ENCODE results near the gene FZD7. TPM values are rescaled to one million over a fixed set of nuclear protein-coding genes. Genes with fewer than 3 reads are reported as not detected.

Gene FZD7
- total RNA-seq (1 to 10 TPM; 8.3 to 9.1 TPM), polyA plus RNA-seq (ENCODE audit: insufficient read depth, low read depth, low replicate concordance) (7.1 TPM)
- long read RNA-seq, donor 1, transcript FZD7-201 (1 exons, 3,859 nt), result major isoform, 20 of 20 reads
- long read RNA-seq, donor 1, partial matches to known transcripts, result 0 of 20 reads
- long read RNA-seq, donor 1, other reads (novel, unspliced or antisense), result 0 of 20 reads
- long read RNA-seq, donor 2, transcript FZD7-201 (1 exons, 3,859 nt), result major isoform, 5 of 5 reads
- long read RNA-seq, donor 2, partial matches to known transcripts, result 0 of 5 reads
- long read RNA-seq, donor 2, other reads (novel, unspliced or antisense), result 0 of 5 reads

DNA sequence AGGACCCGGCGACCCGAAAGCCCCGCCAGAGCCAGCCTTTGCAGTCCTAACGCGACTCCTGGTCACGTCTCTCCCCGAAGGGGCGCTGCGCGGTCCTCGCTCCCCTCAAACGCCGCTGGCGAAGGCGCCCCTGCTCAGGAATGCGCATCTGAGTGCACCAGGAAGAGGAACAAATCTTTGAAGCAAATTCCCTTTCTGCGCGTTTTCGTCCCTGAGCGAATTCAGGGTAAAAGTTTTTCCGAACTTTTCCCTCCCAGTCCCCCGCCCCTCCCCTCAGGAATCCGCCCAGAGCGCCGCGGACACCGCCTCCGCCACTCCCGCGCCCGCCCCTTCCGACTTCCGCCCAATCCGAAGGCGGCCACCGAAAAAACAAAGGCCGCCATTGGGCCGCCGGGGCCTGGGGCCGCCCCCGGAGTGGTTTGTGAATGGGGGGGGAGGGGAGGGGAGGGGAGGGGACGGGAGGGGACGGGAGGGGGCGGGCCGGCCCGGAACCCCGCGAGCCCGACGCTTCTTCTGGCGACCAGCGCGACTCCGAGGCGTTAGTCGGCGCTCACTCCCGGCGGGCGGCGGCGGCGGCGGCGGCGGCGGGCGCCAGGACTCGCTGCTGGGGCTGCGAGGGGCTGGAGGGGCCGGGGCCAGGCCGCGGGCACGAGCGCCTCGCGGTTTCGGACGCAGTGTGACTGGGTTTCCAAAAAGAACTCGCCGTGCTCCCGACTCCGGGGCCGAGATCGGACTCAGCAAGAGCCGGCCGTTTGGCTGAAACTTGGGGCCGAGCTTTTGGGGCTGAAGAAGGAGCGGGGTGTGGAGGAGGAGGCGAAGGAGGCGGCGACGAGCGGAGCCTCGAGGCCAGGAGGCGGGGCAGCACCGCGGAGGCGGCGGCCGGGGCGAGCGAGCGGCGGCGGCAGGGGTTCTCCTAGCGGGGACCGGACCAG is at the start of gene FZD7:
FZD7 (plus strand) TSS at position 539 of the 932 bp plus-strand sequence. CDS start 793 bp downstream, outside the sequence.
- no peak for TF ChIP-seq POLR2A (IDR thresholded peaks at IDR 0.05)
- TF ChIP-seq, protein P1, sequence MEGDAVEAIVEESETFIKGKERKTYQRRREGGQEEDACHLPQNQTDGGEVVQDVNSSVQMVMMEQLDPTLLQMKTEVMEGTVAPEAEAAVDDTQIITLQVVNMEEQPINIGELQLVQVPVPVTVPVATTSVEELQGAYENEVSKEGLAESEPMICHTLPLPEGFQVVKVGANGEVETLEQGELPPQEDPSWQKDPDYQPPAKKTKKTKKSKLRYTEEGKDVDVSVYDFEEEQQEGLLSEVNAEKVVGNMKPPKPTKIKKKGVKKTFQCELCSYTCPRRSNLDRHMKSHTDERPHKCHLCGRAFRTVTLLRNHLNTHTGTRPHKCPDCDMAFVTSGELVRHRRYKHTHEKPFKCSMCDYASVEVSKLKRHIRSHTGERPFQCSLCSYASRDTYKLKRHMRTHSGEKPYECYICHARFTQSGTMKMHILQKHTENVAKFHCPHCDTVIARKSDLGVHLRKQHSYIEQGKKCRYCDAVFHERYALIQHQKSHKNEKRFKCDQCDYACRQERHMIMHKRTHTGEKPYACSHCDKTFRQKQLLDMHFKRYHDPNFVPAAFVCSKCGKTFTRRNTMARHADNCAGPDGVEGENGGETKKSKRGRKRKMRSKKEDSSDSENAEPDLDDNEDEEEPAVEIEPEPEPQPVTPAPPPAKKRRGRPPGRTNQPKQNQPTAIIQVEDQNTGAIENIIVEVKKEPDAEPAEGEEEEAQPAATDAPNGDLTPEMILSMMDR (IDR thresholded peaks at IDR 0.05), result no peak
- peak within 1 kb of the TSS; percentile 81 to 95 for H3K27ac ChIP-seq
- H3K27me3 ChIP-seq, result no peaks in the 10 kb centered on the region
- peaks cover 4% of the 10 kb centered on the region for H3K4me1 ChIP-seq
- intact Hi-C loops (cut with DNase I; ENCODE audit: low total_unique reads), result no loop called here
- H3K4me3 ChIP-seq, result peak within 1 kb of the TSS; percentile 70 to 74
- WGBS, 2 donors, result 0 to 1% methylated on average over 55 to 95 of the region's 109 CpGs
- DNase-seq, result peak; percentile 93
- no peaks in the 10 kb centered on the region for H3K36me3 ChIP-seq (ENCODE audit: low read depth, missing control alignments)
- H3K9me3 ChIP-seq, result no peaks in the 10 kb centered on the region

DNA sequence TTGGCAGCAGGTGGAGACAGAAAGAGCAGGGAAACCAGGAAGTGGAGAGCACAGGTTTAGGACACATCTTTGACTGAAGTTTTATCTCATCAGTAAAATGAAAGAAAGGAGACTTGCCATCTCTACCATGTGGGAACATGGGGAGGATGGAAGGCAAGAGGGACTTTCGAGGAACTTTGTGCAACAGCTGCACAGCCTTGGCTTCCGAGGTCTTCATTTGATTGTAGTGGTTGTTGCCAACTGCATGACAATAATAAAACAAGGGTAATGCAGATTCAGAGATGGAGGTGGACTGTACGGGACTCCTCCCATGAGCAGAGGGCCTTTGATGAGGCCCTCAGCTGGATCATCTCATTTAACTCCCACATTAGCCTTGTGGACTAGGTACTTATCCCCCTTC is 49.3 kb upstream of the FZD7 start:
- no peak overlapping the region for H3K27ac ChIP-seq
- WGBS, 2 donors, result 58 to 59% methylated on average over 3 of the region's 3 CpGs

DNA sequence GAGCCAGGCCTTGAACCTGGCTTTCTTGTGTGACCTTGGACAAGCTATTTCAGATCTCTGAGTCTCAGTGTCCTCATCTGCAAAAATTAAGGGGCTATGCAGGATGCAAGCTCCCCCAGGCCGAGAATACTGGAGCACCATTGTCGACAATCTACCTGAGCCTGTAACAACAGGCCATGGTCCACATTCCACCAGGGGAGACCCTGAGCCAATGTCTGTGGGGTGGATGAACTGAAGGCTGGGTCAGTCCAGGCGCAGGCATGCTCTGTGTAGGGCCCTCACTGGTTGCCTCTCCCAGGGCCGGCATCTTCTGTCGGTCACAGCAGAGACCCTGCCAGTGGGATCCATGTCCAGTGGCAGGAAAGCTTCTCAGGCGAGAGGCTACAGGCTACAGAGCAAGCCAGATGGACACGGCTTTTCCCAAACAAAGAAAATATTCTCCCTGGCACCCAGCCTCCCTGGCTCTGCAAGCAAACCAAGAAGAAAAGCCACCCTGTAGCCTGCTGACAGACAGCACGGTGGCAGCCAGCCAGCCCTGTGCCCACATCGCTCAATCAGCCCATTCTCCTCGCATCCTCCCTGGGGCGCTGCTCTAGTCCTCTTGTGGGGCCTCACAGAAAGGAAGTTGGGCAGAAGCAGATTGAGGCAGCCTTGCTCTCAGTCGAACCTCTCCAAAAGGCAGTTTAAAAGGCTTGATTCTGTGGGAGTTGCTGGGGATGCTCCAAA is 48.7 kb upstream of the FZD7 start:
- TF ChIP-seq, protein P1 (IDR thresholded peaks at IDR 0.05), result no peak
- TF ChIP-seq POLR2A (IDR thresholded peaks at IDR 0.05), result no peak
- 51 to 53% methylated on average over 6 to 11 of the region's 12 CpGs for WGBS, 2 donors
- Histone ChIP-seq H3K9me3 (no peaks in the 10 kb centered on the region), H3K4me1 (peaks cover 10% of the 10 kb centered on the region), H3K36me3 (ENCODE audit: low read depth, missing control alignments) (no peaks in the 10 kb centered on the region), H3K27ac (no peak overlapping the region), H3K4me3 (no peak overlapping the region), H3K27me3 (no peaks in the 10 kb centered on the region)
- intact Hi-C loops (cut with DNase I; ENCODE audit: low total_unique reads), result no loop called here
- DNase-seq, result peak; percentile 71

More for the DNA sequence above, 49.3 kb upstream of the FZD7 start:
- TF ChIP-seq, protein P1 (IDR thresholded peaks at IDR 0.05), result no peak
- no peak for TF ChIP-seq POLR2A (IDR thresholded peaks at IDR 0.05)
- H3K36me3 ChIP-seq (ENCODE audit: low read depth, missing control alignments), result no peaks in the 10 kb centered on the region
- H3K4me1 ChIP-seq, result peaks cover 10% of the 10 kb centered on the region
- H3K9me3 ChIP-seq, result no peaks in the 10 kb centered on the region
- H3K4me3 ChIP-seq, result no peak overlapping the region
- no peak for DNase-seq
- intact Hi-C loops (cut with DNase I; ENCODE audit: low total_unique reads), result no loop called here
- no peaks in the 10 kb centered on the region for H3K27me3 ChIP-seq

DNA sequence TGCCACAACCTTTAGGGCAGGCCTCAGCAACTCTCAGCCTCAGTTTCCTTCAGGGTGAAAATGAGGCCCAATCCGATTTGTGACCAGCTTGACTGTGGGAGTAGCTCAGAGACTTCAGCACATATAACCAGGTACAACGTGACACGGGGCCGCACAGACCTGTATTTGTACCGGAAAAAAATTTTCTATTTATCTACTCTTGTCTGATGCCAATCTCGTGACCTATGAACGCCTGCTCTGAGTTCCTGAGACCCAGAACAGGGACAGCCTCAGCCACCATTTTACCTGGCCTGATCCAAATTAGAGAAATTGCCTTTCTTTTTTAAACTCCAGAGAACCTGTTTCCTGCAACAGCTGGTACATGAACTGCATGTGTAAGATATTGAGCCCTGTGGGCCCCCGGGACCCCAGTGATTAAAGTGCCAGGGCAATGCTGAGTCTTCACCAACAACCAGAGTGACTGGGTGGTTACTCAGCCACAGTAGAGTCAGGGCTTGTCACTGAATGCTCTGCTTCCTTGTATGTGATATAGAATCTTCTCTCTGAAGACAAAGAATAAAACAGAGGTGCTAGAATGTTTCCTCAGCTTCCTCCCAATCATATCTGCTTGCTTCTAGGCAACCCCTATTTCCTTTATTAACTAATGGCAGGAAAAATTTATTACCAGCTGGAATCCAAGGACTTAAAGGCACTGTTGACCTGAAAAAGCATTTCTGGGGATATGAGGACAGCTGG is 47.8 kb upstream of the FZD7 start:
- no peaks in the 10 kb centered on the region for H3K9me3 ChIP-seq
- intact Hi-C loops (cut with DNase I; ENCODE audit: low total_unique reads), result no loop called here
- H3K4me1 ChIP-seq, result peaks cover 10% of the 10 kb centered on the region
- TF ChIP-seq, protein P1 (IDR thresholded peaks at IDR 0.05), result no peak
- no peak overlapping the region for H3K27ac ChIP-seq
- DNase-seq, result no peak
- 91 to 93% methylated on average over 8 of the region's 8 CpGs for WGBS, 2 donors
- H3K27me3 ChIP-seq, result no peaks in the 10 kb centered on the region
- no peak overlapping the region for H3K4me3 ChIP-seq
- no peaks in the 10 kb centered on the region for H3K36me3 ChIP-seq (ENCODE audit: low read depth, missing control alignments)

All from testis (tissue), 5 donors.